ENCODE measurements around the gene AUTS2.

Gene AUTS2

DNA sequence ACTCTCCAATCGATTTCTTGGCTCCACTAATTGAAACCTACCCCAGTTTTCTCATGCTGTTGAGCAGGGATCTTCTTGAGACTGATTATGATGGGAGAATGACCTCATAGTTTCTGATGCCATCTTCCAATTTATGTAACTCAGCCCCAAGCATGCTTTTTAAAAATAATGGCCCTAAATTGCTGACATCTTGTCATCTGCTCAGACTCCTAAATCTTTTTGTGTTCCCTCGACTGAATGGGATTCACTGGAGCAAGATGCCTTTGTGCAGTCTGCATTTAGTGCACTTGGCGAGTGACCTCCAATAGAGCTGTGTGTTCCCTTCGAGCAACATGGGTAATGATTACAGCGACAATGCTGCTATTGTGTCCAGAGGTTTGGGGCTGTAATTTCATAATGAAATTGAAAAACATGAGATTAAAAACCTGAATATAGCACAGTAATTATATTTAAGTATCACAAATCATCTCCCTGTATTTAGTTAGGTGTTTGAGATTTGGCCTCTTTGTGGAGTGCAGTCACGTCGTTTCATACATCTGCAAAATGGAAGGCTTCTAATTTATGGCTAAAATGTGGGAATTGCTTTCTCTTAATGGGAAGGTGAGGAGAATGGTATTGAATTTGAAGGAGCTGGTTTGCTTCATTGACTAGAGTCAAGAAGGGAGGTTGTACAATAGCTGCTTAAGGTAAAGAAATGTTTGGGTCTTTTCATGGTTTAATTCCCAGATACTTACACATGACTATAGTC lies 192.9 kb downstream of the AUTS2 start:
- ChIA-PET POLR2A (no interaction called here), CTCF (interaction anchor here (0.7 kb wide), 1 partner anchor 37 kb away, joined by 3 read pairs; no protein-coding TSS in a partner anchor)
- no peak for DNase-seq (ENCODE audit: extremely low spot score)
- TF ChIP-seq CTBP1 (IDR thresholded peaks at IDR 0.05; ENCODE audit: borderline replicate concordance): no peak
- TF ChIP-seq FOXA1 (IDR thresholded peaks at IDR 0.05): no peak
- no peak for TF ChIP-seq SP1 (IDR thresholded peaks at IDR 0.05)
- TF ChIP-seq HDGF (IDR thresholded peaks at IDR 0.05; ENCODE audit: borderline replicate concordance): no peak
- no peak for TF ChIP-seq ELF4 (IDR thresholded peaks at IDR 0.05)
- TF ChIP-seq FOXM1 (IDR thresholded peaks at IDR 0.05; ENCODE audit: borderline replicate concordance): no peak
- no peak for TF ChIP-seq NFRKB (IDR thresholded peaks at IDR 0.05)
- TF ChIP-seq SUZ12 (IDR thresholded peaks at IDR 0.05): no peak
- no peak for TF ChIP-seq FOXK2 (IDR thresholded peaks at IDR 0.05)
- no peak for TF ChIP-seq L3MBTL2 (conservative IDR thresholded peaks at IDR 0.05)
- no peak for TF ChIP-seq TARDBP (IDR thresholded peaks at IDR 0.05)
- no peak for TF ChIP-seq LEF1 (IDR thresholded peaks at IDR 0.05; ENCODE audit: borderline replicate concordance)
- TF ChIP-seq BHLHE40 (IDR thresholded peaks at IDR 0.05; ENCODE audit: borderline replicate concordance): no peak
- no peak for TF ChIP-seq ZNF384 (IDR thresholded peaks at IDR 0.05)
- no peak for TF ChIP-seq ARNT (IDR thresholded peaks at IDR 0.05)

DNA sequence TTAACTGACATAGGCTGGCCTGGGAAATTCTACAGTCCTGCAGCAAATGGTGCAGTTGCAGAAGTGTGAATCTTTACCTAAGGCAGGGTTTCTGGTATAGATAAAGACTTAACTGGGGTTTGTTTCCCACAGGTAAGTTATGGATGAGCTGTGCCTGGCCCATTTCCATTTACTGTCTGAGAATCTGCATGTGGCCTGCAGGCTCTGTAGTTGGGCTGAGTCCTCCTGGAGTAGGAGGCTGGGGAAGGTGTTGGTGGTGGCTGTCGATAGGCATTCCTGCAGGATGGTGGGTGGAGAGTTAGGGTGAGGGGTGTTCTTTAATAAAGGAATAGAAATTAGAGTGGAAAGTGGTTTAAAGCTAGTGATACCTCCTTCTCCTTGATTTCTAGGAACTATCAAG lies 193.5 kb downstream of the AUTS2 start:
- ChIA-PET CTCF (interaction anchor here (0.7 kb wide), 1 partner anchor 37 kb away, joined by 3 read pairs; no protein-coding TSS in a partner anchor), POLR2A (no interaction called here)
- TF ChIP-seq FOXM1 (IDR thresholded peaks at IDR 0.05; ENCODE audit: borderline replicate concordance) (no peak), ARNT (IDR thresholded peaks at IDR 0.05) (no peak), FOXA1 (IDR thresholded peaks at IDR 0.05) (no peak), SP1 (IDR thresholded peaks at IDR 0.05) (no peak), FOXK2 (IDR thresholded peaks at IDR 0.05) (no peak), TARDBP (IDR thresholded peaks at IDR 0.05) (no peak), LEF1 (IDR thresholded peaks at IDR 0.05; ENCODE audit: borderline replicate concordance) (no peak), HDGF (IDR thresholded peaks at IDR 0.05; ENCODE audit: borderline replicate concordance) (no peak), CTBP1 (IDR thresholded peaks at IDR 0.05; ENCODE audit: borderline replicate concordance) (no peak), ZNF384 (IDR thresholded peaks at IDR 0.05) (no peak), NFRKB (IDR thresholded peaks at IDR 0.05) (no peak), SUZ12 (IDR thresholded peaks at IDR 0.05) (no peak), L3MBTL2 (conservative IDR thresholded peaks at IDR 0.05) (no peak), BHLHE40 (IDR thresholded peaks at IDR 0.05; ENCODE audit: borderline replicate concordance) (no peak), ELF4 (IDR thresholded peaks at IDR 0.05) (no peak)
- TF ChIP-seq, protein P1, sequence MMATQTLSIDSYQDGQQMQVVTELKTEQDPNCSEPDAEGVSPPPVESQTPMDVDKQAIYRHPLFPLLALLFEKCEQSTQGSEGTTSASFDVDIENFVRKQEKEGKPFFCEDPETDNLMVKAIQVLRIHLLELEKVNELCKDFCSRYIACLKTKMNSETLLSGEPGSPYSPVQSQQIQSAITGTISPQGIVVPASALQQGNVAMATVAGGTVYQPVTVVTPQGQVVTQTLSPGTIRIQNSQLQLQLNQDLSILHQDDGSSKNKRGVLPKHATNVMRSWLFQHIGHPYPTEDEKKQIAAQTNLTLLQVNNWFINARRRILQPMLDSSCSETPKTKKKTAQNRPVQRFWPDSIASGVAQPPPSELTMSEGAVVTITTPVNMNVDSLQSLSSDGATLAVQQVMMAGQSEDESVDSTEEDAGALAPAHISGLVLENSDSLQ (IDR thresholded peaks at IDR 0.05): no peak
- no peak for DNase-seq (ENCODE audit: extremely low spot score)

DNA sequence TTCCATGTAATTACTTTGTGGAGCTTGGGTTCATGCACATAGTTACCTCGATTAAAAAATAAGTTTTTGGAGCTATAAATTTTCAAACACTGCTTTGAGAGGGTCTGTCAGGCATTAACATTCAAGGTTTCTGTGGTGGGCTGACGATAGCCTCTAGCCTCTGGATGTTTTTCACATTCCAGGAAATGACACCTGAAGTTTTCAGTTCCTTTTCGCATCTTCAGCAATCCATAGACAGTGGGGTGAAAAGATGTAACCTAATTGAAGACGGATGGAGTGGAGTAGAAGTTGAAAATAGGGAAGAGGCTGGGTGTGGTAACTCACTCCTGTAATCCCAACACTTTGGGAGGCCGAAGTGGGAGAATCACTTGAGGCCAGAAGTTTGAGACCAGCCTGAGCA lies 197.7 kb downstream of the AUTS2 start:
- ChIA-PET POLR2A (interaction anchor here (0.7 kb wide), 1 partner anchor 14 kb away, joined by 3 read pairs; no protein-coding TSS in a partner anchor), CTCF (no interaction called here)
- TF ChIP-seq SP1 (IDR thresholded peaks at IDR 0.05): no peak
- no peak for TF ChIP-seq HDGF (IDR thresholded peaks at IDR 0.05; ENCODE audit: borderline replicate concordance)
- TF ChIP-seq, protein P1 (IDR thresholded peaks at IDR 0.05): no peak
- no peak for TF ChIP-seq ELF4 (IDR thresholded peaks at IDR 0.05)
- no peak for TF ChIP-seq NFRKB (IDR thresholded peaks at IDR 0.05)
- TF ChIP-seq ARNT (IDR thresholded peaks at IDR 0.05): no peak
- no peak for TF ChIP-seq BHLHE40 (IDR thresholded peaks at IDR 0.05; ENCODE audit: borderline replicate concordance)
- no peak for TF ChIP-seq CTBP1 (IDR thresholded peaks at IDR 0.05; ENCODE audit: borderline replicate concordance)
- no peak for TF ChIP-seq FOXA1 (IDR thresholded peaks at IDR 0.05)
- TF ChIP-seq LEF1 (IDR thresholded peaks at IDR 0.05; ENCODE audit: borderline replicate concordance): no peak
- no peak for TF ChIP-seq L3MBTL2 (conservative IDR thresholded peaks at IDR 0.05)
- TF ChIP-seq ZNF384 (IDR thresholded peaks at IDR 0.05): no peak
- no peak for TF ChIP-seq FOXM1 (IDR thresholded peaks at IDR 0.05; ENCODE audit: borderline replicate concordance)
- no peak for TF ChIP-seq SUZ12 (IDR thresholded peaks at IDR 0.05)
- no peak for TF ChIP-seq FOXK2 (IDR thresholded peaks at IDR 0.05)
- no peak for DNase-seq (ENCODE audit: extremely low spot score)

DNA sequence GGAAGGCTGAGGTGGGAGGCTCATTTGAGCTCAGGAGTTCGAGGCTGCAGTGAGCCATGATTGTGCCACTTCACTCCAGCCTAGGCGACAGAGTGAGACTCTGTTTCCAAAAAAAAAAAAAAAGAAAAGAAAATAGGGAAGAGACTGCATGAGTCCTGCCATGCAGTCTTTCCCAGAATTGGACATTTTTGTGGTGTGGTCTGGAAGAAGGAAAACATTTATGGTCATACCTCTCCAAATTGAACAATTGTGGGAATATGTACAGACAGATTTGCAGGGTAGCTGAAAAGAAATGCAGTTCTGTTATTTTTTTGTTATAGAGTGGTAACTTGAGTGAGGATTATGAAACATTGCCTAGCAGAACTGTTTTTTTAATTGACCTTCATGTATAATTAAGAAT lies 198.1 kb downstream of the AUTS2 start:
- no peak for TF ChIP-seq NFRKB (IDR thresholded peaks at IDR 0.05)
- TF ChIP-seq FOXA1 (IDR thresholded peaks at IDR 0.05): no peak
- no peak for TF ChIP-seq L3MBTL2 (conservative IDR thresholded peaks at IDR 0.05)
- TF ChIP-seq, protein P1 (IDR thresholded peaks at IDR 0.05): no peak
- TF ChIP-seq CTBP1 (IDR thresholded peaks at IDR 0.05; ENCODE audit: borderline replicate concordance): no peak
- TF ChIP-seq SUZ12 (IDR thresholded peaks at IDR 0.05): no peak
- TF ChIP-seq FOXM1 (IDR thresholded peaks at IDR 0.05; ENCODE audit: borderline replicate concordance): no peak
- TF ChIP-seq FOXK2 (IDR thresholded peaks at IDR 0.05): no peak
- TF ChIP-seq ZNF384 (IDR thresholded peaks at IDR 0.05): no peak
- CTCF ChIA-PET: no interaction called here
- no peak for DNase-seq (ENCODE audit: extremely low spot score)
- POLR2A ChIA-PET: no interaction called here

DNA sequence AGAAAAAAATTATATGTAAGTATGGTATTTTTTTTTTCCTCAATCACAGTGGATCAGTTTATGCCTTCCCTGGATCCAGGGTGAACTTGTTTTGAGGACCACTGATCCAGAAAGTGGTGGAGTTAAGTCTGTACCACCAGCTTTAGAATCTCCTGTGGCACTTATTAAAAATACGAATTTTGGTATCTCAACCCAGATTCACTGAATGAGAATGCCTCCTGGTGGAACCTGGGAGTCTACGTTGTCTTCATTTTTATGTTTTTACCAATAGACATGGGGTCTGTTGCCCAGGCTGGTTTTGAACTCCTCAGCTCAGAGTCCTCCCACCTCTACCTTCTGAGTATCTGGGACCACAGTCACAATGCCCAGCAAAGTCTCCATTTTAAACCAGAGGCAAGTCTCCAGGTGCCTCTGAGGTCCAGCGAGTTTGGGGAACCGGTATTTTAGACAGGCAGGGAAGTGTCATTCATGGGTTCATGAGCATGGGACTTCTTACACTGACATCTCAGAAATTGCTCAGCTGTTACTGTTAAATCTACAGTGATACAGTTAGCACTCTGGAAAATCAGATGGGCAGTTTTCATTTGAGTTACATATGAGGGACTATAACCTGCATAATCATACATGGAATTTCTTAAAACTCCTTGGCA lies 200.9 kb downstream of the AUTS2 start:
- CTCF ChIA-PET: interaction anchor here (0.6 to 1.2 kb wide), 2 partner anchors 60 to 431 kb away, joined by 3 read pairs; no protein-coding TSS in a partner anchor
- DNase-seq (ENCODE audit: extremely low spot score): no peak
- TF ChIP-seq BHLHE40 (IDR thresholded peaks at IDR 0.05; ENCODE audit: borderline replicate concordance) (no peak), ELF4 (IDR thresholded peaks at IDR 0.05) (no peak), FOXA1 (IDR thresholded peaks at IDR 0.05) (no peak), ZNF384 (IDR thresholded peaks at IDR 0.05) (no peak), FOXK2 (IDR thresholded peaks at IDR 0.05) (no peak), SUZ12 (IDR thresholded peaks at IDR 0.05) (no peak), LEF1 (IDR thresholded peaks at IDR 0.05; ENCODE audit: borderline replicate concordance) (no peak)
- POLR2A ChIA-PET: no interaction called here
